Raji (cell line): Measurements from ENCODE around the gene SPG7.

Experiments
- POLR2A ChIP-seq: IDR thresholded peaks from 2 replicates; pipeline ENCODE4 v1.6.1; 2011; ENCODE audit warnings: low read depth, low read length, control low read depth; ENCODE audit not compliant: insufficient read depth

SPG7 gene

DNA sequence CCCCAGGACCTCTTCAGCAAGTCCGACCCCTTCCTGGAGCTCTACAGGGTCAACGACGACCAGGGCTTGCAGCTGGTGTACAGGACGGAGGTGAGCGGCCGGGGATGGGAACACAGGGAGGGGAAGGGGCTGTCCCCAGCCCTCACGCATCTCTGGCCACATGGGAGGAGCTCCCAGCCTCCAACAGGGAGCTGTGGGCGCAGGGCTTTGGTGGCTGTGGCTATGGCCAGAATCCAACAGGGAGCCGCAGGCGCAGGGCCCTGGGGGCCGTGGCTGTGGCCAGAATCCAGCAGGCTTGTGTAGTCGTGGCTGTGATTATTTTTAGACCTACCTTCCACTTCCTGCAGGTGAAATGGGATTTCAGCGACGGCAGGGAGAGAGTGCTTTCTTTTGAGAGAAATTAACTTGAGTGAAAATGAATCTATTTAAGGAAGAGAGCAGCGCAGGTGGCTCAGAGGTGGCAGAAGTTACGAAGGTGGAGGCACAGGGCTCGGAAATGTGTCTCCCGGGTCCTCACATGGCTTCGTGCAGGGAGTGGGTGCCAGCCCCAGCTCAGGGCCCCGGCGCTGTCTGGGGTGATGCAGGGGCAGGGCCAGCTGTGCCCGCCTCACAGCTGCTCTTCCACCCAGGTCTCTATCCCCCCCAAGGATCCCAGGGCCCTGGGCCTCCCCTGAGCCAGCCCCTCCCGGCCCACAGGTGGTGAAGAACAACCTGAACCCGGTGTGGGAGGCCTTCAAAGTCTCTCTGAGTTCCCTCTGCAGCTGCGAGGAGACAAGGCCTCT lies 76.8 kb downstream of the SPG7 start:
- no peak for TF ChIP-seq POLR2A

DNA sequence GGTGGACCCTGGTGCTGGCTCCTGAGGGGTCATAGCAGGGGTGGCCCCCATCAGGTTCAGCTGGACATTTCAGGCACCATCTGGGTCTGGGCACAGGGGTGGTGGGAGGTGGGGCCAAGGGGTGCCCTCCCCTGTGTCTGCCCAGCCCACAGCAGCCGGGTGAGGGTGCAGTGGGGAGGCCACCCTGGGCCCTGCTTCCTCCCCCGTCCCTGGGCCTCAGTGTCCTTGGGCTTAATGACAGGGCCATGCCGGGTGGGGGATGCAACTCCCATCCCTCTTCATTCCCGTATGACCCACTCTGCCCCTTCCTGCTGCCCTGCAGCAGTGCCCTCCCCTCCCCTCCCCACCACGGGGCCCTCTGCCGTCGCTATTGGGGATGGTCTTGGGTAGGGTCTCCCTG lies 78.0 kb downstream of the SPG7 start:
- no peak for TF ChIP-seq POLR2A

DNA sequence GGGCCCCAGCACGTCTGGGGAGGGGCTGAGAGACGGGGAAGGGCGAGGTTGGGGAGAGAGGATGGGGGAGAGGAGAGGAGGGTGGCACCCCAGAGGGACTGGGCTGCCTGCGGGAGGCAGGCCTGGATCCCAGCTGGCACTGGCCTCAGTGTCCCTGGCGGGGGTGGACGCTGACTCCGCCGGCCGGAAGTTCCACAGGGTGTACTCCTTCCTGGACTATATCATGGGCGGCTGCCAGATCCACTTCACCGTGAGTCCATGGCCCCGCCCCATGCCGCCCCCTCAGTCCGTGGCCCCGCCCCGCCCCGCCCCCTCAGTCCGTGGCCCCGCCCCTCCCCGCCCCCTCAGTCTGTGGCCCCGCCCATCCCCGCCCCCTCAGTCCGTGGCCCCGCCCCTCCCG lies 78.7 kb downstream of the SPG7 start:
- TF ChIP-seq POLR2A = no peak

DNA sequence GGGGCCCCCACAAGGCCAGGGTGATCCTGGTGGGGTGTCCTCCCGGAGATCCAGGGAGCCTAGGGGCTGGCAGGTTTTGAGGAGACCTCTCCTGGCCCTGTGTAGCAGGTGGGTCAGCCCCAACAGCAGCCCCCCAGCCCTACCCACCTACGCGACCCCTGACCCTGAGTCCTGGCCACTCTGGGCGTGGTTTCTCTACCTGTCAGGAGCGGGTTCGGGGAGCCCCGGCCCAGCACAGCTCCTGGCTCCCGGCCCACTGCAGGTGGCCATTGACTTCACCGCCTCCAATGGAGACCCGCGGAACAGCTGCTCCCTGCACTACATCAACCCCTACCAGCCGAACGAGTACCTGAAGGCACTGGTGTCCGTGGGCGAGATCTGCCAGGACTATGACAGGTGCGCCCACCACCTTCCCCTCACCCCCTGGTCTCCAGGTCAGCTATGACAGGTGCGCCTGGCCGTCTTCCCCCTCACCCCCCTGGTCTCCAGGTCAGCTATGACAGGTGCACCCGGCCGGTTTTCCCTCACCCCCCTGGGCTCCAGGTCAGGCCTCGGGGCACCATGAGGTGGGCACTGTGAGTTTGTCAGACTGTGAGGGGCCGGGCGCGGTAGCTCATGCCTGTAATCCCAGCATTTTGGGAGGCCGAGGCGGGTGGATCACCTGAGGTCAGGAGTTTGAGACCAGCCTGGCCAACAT lies 80.4 kb downstream of the SPG7 start:
- TF ChIP-seq POLR2A = no peak

DNA sequence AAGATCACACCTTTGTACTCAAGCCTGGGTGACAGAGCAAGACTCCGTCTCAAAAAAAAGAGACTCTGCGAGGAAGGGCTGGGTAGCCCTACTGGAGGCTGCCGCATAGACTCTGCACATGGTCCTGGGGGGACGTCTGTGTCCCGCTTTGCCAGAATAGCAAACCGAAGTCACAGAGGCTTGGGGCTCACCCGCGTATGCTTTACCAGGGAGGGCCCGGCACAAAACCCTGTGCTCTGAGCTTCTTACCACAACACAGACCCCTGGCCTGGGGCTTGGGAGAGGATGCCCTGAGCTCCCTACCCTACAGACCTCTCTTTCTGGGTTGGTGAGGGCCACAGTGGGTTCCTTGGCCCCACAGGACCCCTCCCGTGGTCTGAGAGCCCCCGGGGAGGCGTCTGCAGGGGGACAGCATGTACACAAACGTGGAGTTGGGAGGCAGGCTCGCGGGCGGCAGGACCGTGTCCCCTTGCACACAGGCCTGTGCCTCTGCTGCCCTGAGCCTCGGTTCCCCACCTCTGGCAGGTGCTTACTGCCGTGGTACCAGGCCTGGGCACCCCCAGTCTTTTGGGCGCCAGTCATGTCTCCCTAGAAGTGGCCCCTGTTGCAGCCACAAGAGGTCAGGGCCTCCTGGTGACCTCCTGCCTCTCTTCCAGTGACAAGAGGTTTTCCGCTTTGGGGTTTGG lies 81.2 kb downstream of the SPG7 start:
- TF ChIP-seq POLR2A = no peak

DNA sequence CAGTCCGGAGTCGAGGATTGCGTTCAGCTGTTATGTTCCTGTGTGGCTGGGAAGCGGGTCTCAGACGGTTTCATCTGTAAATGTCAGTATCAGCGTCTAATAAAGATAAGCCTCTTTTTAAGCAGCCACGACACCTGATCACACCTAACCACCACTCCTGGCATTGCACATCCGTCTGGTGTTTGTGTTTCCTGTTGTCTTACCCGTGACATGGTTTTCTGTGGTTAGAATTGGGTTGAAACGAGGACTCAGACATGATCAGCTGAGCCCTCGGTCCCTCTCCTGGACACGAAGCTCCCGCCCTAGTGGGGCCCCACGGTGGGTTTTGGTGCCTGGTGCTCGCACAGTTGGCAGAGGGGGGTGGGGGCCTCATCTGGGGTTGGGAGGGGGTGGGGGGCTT lies 85.6 kb downstream of the SPG7 start:
- no peak for TF ChIP-seq POLR2A

DNA sequence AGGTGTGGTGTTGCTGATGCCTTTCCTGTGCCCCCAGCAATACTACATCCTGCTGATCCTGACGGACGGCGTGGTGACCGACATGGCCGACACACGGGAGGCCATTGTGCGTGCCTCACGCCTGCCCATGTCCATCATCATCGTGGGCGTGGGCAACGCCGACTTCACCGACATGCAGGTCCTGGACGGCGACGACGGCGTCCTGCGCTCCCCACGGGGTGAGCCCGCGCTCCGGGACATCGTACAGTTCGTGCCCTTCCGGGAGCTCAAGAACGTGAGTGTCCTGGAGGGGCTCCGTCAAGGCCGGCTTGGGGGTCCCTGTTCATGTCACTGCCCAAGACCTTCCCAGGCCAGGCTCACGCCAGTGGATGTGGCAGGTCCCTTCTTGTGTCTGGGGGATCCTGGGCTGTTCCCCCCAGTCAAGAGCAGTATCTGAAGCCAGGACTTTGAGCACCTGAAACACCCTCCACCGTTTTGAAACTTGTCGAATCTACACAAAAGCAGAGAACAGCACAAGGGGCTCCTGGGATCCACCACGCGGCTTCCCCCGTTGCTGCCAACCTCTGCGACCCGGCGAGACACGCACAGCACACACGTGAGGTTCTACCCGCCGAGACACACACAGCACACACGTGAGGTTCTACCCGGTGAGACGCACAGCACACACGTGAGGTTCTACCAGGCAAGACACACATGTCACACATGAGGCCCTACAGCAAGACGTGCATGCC lies 87.3 kb downstream of the SPG7 start:
- no peak for TF ChIP-seq POLR2A

DNA sequence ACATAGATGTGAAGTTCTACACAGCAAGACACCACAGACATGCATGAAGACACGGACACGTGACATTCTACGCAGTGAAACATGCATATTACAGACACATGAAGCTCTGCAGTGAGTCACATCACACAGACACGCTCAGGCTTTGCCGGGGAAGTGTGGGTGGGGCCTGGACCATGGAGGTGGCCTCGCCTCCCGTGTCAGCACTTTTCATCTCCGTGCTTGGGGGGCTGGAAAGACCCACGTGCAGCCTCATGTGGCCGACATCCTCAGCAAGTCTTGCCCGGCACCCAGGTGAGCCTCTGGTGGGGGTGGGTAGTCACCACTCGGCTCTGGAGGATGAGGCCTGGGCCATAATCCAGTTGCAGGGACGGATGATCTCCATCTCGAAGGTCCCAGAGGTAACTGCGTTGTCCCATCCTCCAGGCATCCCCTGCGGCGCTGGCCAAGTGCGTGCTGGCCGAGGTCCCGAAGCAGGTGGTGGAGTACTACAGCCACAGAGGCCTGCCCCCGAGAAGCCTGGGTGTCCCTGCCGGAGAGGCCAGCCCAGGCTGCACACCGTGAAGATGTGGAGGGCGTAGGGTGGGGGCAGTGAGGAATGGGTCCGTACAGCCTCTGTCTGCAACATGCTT lies 88.0 kb downstream of the SPG7 start:
- TF ChIP-seq POLR2A = no peak

DNA sequence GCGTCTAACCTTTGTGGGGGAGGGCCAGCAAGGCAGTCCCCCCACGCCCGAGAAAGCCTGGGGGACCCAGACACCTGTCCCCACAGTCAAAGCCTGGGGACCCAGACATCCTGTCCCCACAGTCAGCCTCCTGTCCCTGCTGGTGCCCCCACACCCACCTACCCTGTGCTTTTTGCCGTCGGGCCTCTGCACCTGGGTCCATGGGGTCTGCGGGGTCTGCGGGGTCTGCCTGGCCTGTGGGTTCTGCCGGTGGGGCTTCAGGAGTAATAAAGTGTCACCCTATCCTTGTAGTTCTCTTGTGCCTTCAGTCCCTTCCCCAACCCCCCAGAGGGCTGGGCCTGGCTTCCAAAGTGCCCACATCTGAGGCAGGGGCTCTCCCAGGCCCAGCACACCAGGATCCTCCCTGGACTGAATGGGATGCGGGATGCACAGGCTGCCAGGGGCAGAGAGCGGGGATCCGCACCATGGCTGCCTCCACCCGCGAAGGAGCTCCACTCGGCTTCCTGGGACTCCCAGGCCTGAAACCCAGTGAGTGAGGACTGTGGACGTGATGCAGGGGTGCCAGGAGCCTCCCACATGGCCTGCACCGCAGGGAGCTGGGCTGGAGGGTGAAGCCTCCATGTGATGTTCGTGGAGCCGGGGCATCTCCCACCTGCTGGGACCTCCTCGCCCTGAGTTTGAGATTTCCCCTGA lies 88.9 kb downstream of the SPG7 start:
- no peak for TF ChIP-seq POLR2A

DNA sequence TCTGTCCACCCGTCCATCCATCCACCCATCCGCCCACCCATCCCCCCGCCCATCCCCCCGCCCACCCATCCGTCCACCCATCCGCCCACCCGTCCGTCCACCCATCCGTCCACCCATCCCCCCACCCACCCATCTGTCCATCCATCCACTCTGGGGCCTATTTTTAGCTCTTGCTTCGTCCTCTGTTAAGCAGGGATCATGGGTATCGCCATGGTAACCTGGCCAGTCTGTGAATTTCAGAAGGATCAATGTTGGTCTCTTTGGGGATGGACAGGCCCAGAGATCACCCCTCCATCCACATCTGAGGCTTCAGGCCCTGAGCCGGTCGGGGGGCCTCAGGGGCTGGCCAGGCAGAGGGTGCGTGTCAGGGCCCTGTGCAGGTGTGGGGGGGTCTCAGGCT lies 90.0 kb downstream of the SPG7 start:
- TF ChIP-seq POLR2A = no peak

DNA sequence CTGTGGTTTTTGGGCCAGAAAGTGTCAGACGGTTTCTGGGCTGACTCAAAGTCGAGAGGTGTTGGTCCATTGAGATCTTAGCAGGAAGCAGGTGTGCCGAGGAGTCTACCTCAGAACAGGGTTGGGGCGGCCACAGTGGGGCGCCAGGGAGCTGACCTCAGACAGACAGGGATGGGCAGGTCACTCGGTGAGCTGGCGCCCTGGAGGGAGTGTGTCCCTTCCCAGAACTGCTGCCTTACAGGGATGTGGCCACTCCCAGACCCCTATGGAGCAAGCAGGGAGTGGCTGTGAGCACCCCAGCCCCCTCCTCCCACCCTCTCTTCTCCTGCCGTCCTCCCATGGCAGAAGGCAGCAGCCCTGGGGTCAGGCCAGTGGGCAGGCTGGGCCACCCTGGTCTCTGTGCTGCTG lies 91.3 kb downstream of the SPG7 start:
- TF ChIP-seq POLR2A = no peak

DNA sequence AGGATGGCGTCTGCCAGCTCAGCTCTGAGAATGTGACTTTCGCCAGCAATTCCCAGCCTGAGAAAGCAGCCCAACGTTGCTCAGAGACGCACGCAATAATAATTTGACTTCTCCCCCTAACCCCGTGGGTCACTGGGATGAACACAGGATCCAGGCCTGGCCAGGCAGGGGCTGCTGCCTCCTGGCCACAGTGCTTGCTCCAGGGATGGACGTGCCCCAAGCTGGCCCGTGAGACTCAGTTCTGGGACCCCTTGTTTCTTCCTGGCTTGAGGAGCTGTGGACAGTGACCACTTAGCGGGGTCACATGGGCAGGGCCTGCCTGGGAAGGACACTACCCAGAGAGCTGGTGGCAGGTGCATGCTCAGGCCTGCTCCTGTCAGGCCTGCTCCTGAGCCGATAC lies 91.7 kb downstream of the SPG7 start:
- TF ChIP-seq POLR2A = no peak

DNA sequence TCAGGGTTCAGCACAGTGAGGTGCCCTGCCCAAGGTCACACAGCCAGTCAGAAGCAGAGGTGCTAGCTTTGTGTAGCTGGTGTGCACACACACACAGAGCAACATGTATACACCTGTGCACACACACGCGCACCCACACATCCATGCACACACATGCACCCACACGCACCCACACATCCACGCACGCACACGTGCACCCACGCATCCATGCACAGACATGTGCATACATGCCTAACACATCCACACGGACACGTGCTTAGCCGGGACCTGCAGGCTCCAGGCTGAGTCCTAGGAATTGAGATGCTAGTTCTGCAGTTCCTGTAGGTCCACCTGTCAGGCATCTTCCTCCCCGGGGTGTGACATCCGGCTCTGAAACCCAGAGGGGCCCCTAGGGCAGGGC lies 92.2 kb downstream of the SPG7 start:
- no peak for TF ChIP-seq POLR2A

DNA sequence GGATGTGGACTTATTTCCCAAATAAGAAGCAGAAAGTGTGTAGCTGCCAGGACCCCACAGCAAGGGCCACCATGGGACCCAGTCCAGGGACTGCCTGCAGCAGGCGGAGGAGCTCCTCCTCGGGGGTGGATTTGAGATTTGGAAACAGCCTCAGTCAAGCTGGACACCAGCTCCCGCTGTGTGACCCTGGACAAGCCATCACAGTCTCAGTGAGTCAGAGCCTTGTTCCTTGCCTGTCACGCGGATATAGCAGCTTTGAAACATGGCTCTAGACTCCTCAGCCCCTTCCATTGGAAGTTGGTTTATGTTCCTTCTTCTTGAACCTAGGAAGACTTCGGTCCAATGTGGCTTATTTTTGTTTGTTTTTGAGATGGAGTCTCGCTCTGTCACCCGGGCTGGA lies 92.8 kb downstream of the SPG7 start:
- TF ChIP-seq POLR2A = no peak
